IMR-90 (cell line): ENCODE results near the gene TASP1.
A peak's percentile ranks its signal among the peaks of the same experiment; 100 is the strongest.

ENCODE experiments used
- BHLHE40 ChIP-seq: fragments of 150-350 bp; IDR thresholded peaks from 2 replicates; pipeline ENCODE4 v1.6.1; 2016; ENCODE audit warnings: mild to moderate bottlenecking, low read depth, low read length
- CEBPB ChIP-seq: IDR thresholded peaks from 2 replicates; pipeline ENCODE4 v1.6.1; 2012; ENCODE audit warnings: low read depth, low read length, improper control_type of control experiment
- CHD1 ChIP-seq: IDR thresholded peaks from 2 replicates; pipeline ENCODE4 v1.6.1; 2012; ENCODE audit warnings: low read depth, low read length, improper control_type of control experiment
- CTCF ChIP-seq: conservative IDR thresholded peaks from 2 replicates; pipeline ENCODE4 v1.5.1; 2012; ENCODE audit warnings: mild to moderate bottlenecking, low read depth, low read length, improper control_type of control experiment
- ELK1 ChIP-seq: fragments of 150-350 bp; IDR thresholded peaks from 2 replicates; pipeline ENCODE4 v1.6.1; 2016; ENCODE audit warnings: low read depth, mild to moderate bottlenecking, low read length, moderate library complexity, borderline replicate concordance
- FOS ChIP-seq: fragments of 150-350 bp; IDR thresholded peaks from 2 replicates; pipeline ENCODE4 v1.6.1; 2016; ENCODE audit warnings: low read depth, low read length
- MAFK ChIP-seq: IDR thresholded peaks from 2 replicates; pipeline ENCODE4 v1.6.1; 2012; ENCODE audit warnings: low read depth, low read length, improper control_type of control experiment
- MXI1 ChIP-seq: IDR thresholded peaks from 2 replicates; pipeline ENCODE4 v1.6.1; 2012; ENCODE audit warnings: low read depth, mild to moderate bottlenecking, low read length, moderate library complexity, borderline replicate concordance
- NFE2L2 ChIP-seq: fragments of 150-350 bp; IDR thresholded peaks from 2 replicates; pipeline ENCODE4 v1.6.1; 2016; ENCODE audit warnings: low read depth, mild to moderate bottlenecking, low read length
- POLR2A ChIP-seq: IDR thresholded peaks from 2 replicates; pipeline ENCODE4 v1.6.1; 2012; ENCODE audit warnings: mild to moderate bottlenecking, low read depth, low read length
- RAD21 ChIP-seq: IDR thresholded peaks from 2 replicates; pipeline ENCODE4 v1.6.1; 2012; ENCODE audit warnings: low read length, improper control_type of control experiment
- RCOR1 ChIP-seq: IDR thresholded peaks from 2 replicates; pipeline ENCODE4 v1.6.1; 2012; ENCODE audit warnings: mild to moderate bottlenecking, low read length, improper control_type of control experiment; ENCODE audit not compliant: insufficient replicate concordance
- RFX5 ChIP-seq: IDR thresholded peaks from 2 replicates; pipeline ENCODE4 v1.8.0; 2012; ENCODE audit warnings: low read depth, mild to moderate bottlenecking, low read length, moderate library complexity
- USF2 ChIP-seq: fragments of 150-350 bp; IDR thresholded peaks from 2 replicates; pipeline ENCODE4 v1.6.1; 2017; ENCODE audit warnings: mild to moderate bottlenecking, antibody characterized with exemption, low read length, low read depth

- no peak for TF ChIP-seq USF2
- no peak for TF ChIP-seq POLR2A
- no peak for TF ChIP-seq CTCF
- TF ChIP-seq MXI1, result no peak
- 0 out of 2 replicates have a peak, but pooled peaks have one; percentile 25 for TF ChIP-seq NFE2L2
- no peak for TF ChIP-seq BHLHE40
- TF ChIP-seq RFX5, result no peak
- TF ChIP-seq RAD21, result no peak
- no peak for TF ChIP-seq MAFK
- TF ChIP-seq RCOR1, result no peak
- no peak for TF ChIP-seq CEBPB
- TF ChIP-seq CHD1, result no peak
- no peak for TF ChIP-seq FOS
- TF ChIP-seq ELK1, result no peak
Observed at GRCh38 chr20:13426870-13427269, 211.9 kb downstream of the TASP1 start.
